ENCODE measurements around the gene GALM.

DNA sequence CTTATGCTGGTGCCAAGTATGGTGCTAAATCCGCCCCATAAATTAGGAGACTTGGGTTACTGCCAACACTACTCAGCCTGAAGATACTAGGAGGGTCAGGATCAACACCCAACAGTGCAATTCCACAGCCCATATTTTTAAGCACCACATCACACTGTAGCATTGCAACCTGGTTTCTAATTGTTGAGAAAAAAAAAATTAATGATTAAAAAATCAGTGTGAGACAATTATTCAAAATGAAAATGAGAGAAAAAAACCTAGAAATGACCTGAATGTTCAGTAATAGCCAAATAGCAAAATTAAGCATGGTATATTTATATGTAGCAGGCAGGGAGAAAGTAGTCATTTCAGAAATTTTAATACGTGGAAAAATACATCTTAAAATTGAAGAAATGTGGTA is 33.9 kb upstream of the GALM start:
- TF ChIP-seq, protein P1, sequence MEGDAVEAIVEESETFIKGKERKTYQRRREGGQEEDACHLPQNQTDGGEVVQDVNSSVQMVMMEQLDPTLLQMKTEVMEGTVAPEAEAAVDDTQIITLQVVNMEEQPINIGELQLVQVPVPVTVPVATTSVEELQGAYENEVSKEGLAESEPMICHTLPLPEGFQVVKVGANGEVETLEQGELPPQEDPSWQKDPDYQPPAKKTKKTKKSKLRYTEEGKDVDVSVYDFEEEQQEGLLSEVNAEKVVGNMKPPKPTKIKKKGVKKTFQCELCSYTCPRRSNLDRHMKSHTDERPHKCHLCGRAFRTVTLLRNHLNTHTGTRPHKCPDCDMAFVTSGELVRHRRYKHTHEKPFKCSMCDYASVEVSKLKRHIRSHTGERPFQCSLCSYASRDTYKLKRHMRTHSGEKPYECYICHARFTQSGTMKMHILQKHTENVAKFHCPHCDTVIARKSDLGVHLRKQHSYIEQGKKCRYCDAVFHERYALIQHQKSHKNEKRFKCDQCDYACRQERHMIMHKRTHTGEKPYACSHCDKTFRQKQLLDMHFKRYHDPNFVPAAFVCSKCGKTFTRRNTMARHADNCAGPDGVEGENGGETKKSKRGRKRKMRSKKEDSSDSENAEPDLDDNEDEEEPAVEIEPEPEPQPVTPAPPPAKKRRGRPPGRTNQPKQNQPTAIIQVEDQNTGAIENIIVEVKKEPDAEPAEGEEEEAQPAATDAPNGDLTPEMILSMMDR (IDR thresholded peaks at IDR 0.05) = no peak
- TF ChIP-seq SIN3A (IDR thresholded peaks at IDR 0.05; ENCODE audit: borderline replicate concordance, insufficient read depth, low read depth, low read length) = no peak
- TF ChIP-seq POLR2AphosphoS5 (IDR thresholded peaks at IDR 0.05; ENCODE audit: low read depth, low read length) = no peak
- TF ChIP-seq, protein P2, sequence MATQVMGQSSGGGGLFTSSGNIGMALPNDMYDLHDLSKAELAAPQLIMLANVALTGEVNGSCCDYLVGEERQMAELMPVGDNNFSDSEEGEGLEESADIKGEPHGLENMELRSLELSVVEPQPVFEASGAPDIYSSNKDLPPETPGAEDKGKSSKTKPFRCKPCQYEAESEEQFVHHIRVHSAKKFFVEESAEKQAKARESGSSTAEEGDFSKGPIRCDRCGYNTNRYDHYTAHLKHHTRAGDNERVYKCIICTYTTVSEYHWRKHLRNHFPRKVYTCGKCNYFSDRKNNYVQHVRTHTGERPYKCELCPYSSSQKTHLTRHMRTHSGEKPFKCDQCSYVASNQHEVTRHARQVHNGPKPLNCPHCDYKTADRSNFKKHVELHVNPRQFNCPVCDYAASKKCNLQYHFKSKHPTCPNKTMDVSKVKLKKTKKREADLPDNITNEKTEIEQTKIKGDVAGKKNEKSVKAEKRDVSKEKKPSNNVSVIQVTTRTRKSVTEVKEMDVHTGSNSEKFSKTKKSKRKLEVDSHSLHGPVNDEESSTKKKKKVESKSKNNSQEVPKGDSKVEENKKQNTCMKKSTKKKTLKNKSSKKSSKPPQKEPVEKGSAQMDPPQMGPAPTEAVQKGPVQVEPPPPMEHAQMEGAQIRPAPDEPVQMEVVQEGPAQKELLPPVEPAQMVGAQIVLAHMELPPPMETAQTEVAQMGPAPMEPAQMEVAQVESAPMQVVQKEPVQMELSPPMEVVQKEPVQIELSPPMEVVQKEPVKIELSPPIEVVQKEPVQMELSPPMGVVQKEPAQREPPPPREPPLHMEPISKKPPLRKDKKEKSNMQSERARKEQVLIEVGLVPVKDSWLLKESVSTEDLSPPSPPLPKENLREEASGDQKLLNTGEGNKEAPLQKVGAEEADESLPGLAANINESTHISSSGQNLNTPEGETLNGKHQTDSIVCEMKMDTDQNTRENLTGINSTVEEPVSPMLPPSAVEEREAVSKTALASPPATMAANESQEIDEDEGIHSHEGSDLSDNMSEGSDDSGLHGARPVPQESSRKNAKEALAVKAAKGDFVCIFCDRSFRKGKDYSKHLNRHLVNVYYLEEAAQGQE (IDR thresholded peaks at IDR 0.05; ENCODE audit: insufficient read depth in 1 of 2, low read depth in 2 of 2, low read length in 1 of 2) = no peak
